ENCODE measurements around the gene CFAP20DC. TPM values are rescaled to one million over a fixed set of nuclear protein-coding genes. Genes with fewer than 3 reads are reported as not detected.

Gene CFAP20DC
- total RNA-seq, 1 donor from 2014 or later: 8.2 TPM

DNA sequence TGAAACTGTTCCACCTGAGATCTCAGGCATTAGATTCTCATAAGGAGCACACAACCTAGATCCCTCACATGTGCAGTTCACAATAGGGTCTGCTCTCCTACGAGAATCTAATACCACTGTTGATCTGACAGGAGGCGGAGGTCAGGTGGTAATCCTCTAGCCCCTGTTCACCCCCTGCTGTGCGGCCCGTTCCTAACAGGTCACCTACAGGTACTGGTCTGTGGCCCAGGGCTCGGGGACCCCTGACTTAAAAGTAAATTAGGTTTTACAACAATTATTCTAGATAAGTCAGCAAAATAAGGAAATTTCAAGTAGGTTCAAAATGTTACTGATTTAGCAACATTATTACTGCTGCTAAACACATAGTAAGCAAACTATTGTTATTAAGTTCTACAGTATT lies 58.2 kb downstream of the CFAP20DC start:
- no peaks in the 10 kb centered on the region for H3K27me3 ChIP-seq (ENCODE audit: control insufficient read depth, insufficient read depth, low read length)
- TF ChIP-seq, protein P1, sequence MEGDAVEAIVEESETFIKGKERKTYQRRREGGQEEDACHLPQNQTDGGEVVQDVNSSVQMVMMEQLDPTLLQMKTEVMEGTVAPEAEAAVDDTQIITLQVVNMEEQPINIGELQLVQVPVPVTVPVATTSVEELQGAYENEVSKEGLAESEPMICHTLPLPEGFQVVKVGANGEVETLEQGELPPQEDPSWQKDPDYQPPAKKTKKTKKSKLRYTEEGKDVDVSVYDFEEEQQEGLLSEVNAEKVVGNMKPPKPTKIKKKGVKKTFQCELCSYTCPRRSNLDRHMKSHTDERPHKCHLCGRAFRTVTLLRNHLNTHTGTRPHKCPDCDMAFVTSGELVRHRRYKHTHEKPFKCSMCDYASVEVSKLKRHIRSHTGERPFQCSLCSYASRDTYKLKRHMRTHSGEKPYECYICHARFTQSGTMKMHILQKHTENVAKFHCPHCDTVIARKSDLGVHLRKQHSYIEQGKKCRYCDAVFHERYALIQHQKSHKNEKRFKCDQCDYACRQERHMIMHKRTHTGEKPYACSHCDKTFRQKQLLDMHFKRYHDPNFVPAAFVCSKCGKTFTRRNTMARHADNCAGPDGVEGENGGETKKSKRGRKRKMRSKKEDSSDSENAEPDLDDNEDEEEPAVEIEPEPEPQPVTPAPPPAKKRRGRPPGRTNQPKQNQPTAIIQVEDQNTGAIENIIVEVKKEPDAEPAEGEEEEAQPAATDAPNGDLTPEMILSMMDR (IDR thresholded peaks at IDR 0.05; ENCODE audit: insufficient read depth, low read length, poor library complexity, severe bottlenecking): no peak

DNA sequence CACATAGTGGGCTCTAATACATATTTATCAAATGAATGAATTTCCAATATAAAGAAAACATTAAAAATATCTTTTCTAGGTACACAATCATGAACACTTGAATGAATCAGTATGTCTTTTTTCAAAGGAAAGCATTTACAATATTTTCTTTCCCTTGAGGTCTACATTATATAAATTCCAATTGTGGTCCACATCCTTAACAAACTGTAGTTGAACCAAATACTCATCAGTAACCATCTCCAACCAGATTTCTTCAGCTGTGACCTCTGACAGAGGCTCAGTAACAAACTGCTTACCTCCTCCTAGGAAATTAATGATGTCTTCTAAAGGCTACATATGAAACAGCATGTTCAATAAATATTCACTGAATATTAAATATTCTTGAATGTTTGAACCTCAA lies 58.8 kb downstream of the CFAP20DC start:
- no peaks in the 10 kb centered on the region for H3K27me3 ChIP-seq (ENCODE audit: control insufficient read depth, insufficient read depth, low read length)
- TF ChIP-seq, protein P1 (IDR thresholded peaks at IDR 0.05; ENCODE audit: insufficient read depth, low read length, poor library complexity, severe bottlenecking): no peak
- no peaks in the 10 kb centered on the region for H3K36me3 ChIP-seq (ENCODE audit: control insufficient read depth, insufficient read depth, low read length)

More for the DNA sequence above, 58.2 kb downstream of the CFAP20DC start:
- Histone ChIP-seq H3K36me3 (ENCODE audit: control insufficient read depth, insufficient read depth, low read length) (no peaks in the 10 kb centered on the region), H3K4me3 (ENCODE audit: low read depth, low read length) (no peak overlapping the region)
- no peak for DNase-seq (ENCODE audit: low read depth)

DNA sequence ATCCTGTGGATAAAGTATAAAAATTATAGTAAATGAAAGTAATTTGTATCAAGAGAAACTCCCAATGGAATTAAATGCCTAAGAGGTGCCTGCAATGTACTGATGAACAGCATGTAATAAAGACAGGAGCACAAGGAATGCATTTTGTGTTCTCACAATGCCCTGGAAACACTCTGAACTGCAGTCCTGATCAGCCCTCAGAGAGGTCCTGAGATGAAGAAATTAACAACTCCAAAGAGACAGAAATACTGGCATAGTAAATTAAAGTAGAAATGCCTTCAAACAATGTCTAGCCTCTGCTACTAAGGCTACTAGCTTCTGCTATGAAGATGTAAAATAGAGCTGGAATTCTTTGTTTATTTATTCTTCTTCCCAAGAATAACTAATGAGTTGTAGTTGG lies 59.9 kb downstream of the CFAP20DC start:
- H3K27me3 ChIP-seq (ENCODE audit: control insufficient read depth, insufficient read depth, low read length): no peaks in the 10 kb centered on the region
- no peak for DNase-seq (ENCODE audit: low read depth)
- no peaks in the 10 kb centered on the region for H3K36me3 ChIP-seq (ENCODE audit: control insufficient read depth, insufficient read depth, low read length)
- TF ChIP-seq, protein P1 (IDR thresholded peaks at IDR 0.05; ENCODE audit: insufficient read depth, low read length, poor library complexity, severe bottlenecking): no peak
- no peak overlapping the region for H3K4me3 ChIP-seq (ENCODE audit: low read depth, low read length)

More for the DNA sequence above, 58.8 kb downstream of the CFAP20DC start:
- no peak overlapping the region for H3K4me3 ChIP-seq (ENCODE audit: low read depth, low read length)
- DNase-seq (ENCODE audit: low read depth): no peak

DNA sequence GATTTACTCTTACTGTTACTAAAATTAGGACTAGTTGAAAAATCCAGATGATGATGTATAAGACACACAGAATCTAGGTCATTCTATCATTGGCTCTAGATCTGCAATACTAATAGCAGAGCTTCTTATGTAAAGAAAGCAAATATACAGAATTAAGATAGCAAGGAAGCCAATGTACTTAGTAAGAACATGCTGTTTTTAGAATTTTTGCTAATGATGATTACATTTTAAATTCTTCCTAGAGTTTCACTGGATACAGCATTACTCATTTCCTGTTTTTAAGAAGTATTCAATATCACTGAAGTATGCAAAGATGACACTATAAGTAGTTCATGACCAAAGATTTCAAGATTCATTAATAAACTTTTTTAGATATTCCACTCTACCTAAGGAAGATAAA lies 60.7 kb downstream of the CFAP20DC start:
- no peak for DNase-seq (ENCODE audit: low read depth)
- H3K27me3 ChIP-seq (ENCODE audit: control insufficient read depth, insufficient read depth, low read length): no peaks in the 10 kb centered on the region
- no peak overlapping the region for H3K4me3 ChIP-seq (ENCODE audit: low read depth, low read length)
- TF ChIP-seq, protein P1 (IDR thresholded peaks at IDR 0.05; ENCODE audit: insufficient read depth, low read length, poor library complexity, severe bottlenecking): no peak
- H3K36me3 ChIP-seq (ENCODE audit: control insufficient read depth, insufficient read depth, low read length): no peaks in the 10 kb centered on the region

DNA sequence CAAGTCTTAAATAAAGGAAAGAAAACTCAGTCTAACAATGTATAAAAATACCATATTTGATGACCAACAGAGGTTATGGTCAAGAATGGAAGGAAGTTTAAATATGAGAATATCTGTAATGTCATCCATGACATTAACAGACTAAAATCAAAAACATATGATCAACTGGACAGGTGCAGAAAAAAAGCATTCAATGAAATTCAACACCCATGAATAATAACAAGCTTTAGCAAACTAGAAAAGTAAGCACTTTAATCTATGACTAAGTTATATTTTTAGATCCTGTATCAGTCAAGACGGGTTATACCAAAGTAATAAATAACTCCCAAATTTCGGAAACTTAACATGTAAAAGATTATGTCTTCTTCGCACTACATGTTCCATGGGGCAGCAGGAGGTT lies 61.8 kb downstream of the CFAP20DC start:
- Histone ChIP-seq H3K36me3 (ENCODE audit: control insufficient read depth, insufficient read depth, low read length) (no peaks in the 10 kb centered on the region), H3K27me3 (ENCODE audit: control insufficient read depth, insufficient read depth, low read length) (no peaks in the 10 kb centered on the region), H3K4me3 (ENCODE audit: low read depth, low read length) (no peak overlapping the region)
- TF ChIP-seq, protein P1 (IDR thresholded peaks at IDR 0.05; ENCODE audit: insufficient read depth, low read length, poor library complexity, severe bottlenecking): no peak
- no peak for DNase-seq (ENCODE audit: low read depth)

DNA sequence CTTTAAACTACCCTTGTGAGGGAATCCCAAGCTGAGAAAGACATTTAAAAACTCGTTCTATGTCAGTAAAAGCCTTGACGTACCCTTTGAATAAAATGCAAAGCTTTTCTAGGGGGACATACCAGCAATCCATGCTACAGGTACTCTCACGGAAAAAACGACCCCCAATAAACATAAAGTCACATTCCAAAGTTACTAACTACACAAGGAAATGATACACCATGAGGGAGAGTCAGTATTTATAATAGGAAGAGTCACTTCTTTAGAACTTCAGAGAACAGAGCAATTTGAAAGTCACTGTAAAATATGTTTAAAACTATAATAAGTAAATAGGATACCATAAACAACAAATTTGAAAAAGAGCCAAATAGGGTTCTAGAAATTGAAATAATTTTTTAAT lies 63.2 kb downstream of the CFAP20DC start:
- Histone ChIP-seq H3K4me3 (ENCODE audit: low read depth, low read length) (no peak overlapping the region), H3K27me3 (ENCODE audit: control insufficient read depth, insufficient read depth, low read length) (no peaks in the 10 kb centered on the region), H3K36me3 (ENCODE audit: control insufficient read depth, insufficient read depth, low read length) (no peaks in the 10 kb centered on the region)
- DNase-seq (ENCODE audit: low read depth): no peak
- TF ChIP-seq, protein P1 (IDR thresholded peaks at IDR 0.05; ENCODE audit: insufficient read depth, low read length, poor library complexity, severe bottlenecking): no peak
